ENCODE data around the gene TENT4A. TPM values are rescaled to one million over a fixed set of nuclear protein-coding genes. Genes with fewer than 3 reads are reported as not detected.

The TENT4A gene
- 17.7 and 20.3 TPM in 2 replicates for total RNA-seq

DNA sequence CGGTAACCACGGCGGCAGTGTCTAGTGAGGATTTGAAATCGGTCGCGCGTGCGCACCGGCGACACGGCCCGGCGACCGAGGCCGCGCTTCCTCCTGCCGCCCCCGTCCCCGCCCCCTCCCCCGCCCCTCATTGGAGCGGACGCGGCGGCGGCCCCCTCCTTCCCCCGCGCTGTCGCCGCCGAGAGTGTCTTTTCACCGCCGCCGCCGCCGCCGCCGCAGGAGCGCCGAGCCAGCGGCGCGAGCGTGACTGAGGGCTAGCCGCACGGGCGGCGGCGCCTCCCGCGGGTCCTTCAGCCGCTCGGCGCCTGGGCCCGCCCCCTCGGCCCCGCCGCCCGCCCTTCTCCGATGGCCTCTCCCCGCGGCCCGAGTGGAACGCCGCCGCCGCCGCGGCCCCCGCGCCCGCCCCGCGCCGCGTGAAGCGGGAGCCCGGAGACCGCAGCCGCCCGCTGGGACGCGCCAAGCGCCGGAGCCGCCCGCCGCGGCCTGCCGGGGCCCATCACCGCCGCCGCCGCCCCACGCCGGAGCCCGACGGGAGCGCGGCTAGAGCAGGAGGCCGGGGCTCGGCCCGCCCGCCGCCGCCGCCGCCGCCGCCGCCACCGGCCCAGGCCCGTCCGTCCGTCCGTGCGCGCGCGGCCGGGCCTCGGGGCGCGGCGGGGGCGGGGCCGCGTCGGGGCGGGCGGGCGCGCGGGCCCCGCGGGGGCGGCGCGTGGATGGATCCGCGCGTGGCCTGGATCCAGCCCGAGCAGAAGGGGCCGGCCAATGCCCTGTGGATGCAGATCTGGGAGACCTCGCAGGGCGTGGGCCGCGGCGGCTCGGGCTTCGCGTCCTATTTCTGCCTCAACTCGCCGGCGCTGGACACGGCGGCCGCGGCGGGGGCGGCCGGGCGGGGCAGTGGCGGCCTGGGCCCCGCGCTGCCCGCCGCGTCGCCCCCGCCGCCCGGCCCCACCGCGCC lies at the start of gene TENT4A:
Gene TENT4A (plus strand): TSS at position 159 of the 952 bp plus-strand sequence. CDS start 552 bp downstream, at position 711.

Other genes starting within 250 kb of the TENT4A start
- gene NSUN2, start 80.4 kb upstream of the TENT4A start, total RNA-seq, result 51.6 and 56.0 TPM in 2 replicates
- gene SRD5A1, start 80.0 kb upstream of the TENT4A start, total RNA-seq, result 6.9 and 11.7 TPM in 2 replicates